DOHH2 (cell line): ENCODE measurements around the gene RBPJ.

Experiments
- EZH2phosphoT487 ChIP-seq: fragments of 200-600 bp; sonication (generic); IDR thresholded peaks from 2 replicates; pipeline ENCODE4 v1.6.1; 2017; ENCODE audit warnings: borderline replicate concordance, mild to moderate bottlenecking, antibody characterized with exemption, low read length, moderate library complexity, mixed read lengths
- TF ChIP-seq, protein P1 (sequence below): fragments of 200-600 bp; sonication (generic); IDR thresholded peaks from one replicate; pipeline ENCODE4 v1.5.1; 2014; ENCODE audit warnings: antibody characterized with exemption, mild to moderate bottlenecking, low read depth, low read length; ENCODE audit not compliant: poor library complexity, severe bottlenecking

DNA sequence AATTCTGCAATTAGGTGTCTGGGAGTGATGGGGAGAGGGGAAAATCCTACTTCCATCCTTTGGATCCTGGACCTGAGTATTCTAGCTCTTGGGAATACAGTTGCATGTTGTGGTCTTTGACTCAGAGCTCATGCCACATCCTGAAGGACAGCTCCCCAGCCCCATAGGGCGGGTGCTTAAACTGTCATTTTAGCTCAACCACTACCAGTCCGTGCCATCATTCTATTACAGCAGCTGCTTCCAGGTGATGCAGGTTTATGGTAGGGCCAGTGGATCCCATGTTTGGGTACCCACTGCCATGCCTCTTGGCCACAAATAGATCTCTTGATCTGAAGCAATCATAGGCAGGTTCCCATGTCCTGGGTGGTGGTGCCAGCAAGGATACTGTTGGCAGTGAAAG is 134.8 kb downstream of the RBPJ start:
- TF ChIP-seq, protein P1, sequence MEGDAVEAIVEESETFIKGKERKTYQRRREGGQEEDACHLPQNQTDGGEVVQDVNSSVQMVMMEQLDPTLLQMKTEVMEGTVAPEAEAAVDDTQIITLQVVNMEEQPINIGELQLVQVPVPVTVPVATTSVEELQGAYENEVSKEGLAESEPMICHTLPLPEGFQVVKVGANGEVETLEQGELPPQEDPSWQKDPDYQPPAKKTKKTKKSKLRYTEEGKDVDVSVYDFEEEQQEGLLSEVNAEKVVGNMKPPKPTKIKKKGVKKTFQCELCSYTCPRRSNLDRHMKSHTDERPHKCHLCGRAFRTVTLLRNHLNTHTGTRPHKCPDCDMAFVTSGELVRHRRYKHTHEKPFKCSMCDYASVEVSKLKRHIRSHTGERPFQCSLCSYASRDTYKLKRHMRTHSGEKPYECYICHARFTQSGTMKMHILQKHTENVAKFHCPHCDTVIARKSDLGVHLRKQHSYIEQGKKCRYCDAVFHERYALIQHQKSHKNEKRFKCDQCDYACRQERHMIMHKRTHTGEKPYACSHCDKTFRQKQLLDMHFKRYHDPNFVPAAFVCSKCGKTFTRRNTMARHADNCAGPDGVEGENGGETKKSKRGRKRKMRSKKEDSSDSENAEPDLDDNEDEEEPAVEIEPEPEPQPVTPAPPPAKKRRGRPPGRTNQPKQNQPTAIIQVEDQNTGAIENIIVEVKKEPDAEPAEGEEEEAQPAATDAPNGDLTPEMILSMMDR, result no peak
- no peak for TF ChIP-seq EZH2phosphoT487
